HAP-1 (cell line): Measurements from ENCODE around the gene OTOP3.

ENCODE experiments used
- DNase-seq, 2 experiments: peaks; one replicate each; pipeline ENCODE4 v3.0.0-alpha.2; 2016 to 2020; ENCODE audit warnings: low spot score in 2 of 2
- H3K27me3 ChIP-seq: fragments of 250-450 bp; sonication (Bioruptor Pico); 2 replicates; pipeline ENCODE4 v1.5.1; 2020; ENCODE audit warnings: low read depth, mild to moderate bottlenecking, moderate library complexity
- H3K36me3 ChIP-seq: fragments of 250-450 bp; sonication (Bioruptor Pico); replicated peaks from 2 replicates; pipeline ENCODE4 v1.5.1; 2020; ENCODE audit warnings: mild to moderate bottlenecking
- H3K4me1 ChIP-seq: fragments of 250-450 bp; sonication (Bioruptor Pico); 2 replicates; pipeline ENCODE4 v1.5.1; 2020; ENCODE audit warnings: mild to moderate bottlenecking
- H3K4me3 ChIP-seq: fragments of 250-450 bp; sonication (Bioruptor Pico); 2 replicates; pipeline ENCODE4 v1.5.1; 2020; ENCODE audit warnings: mild to moderate bottlenecking, moderate library complexity
- H3K9me3 ChIP-seq: fragments of 250-450 bp; sonication (Bioruptor Pico); 2 replicates; pipeline ENCODE4 v1.5.1; 2020; ENCODE audit warnings: mild to moderate bottlenecking, moderate library complexity
- in situ Hi-C: fragments of 300-500 bp; cut with MboI; formaldehyde crosslinking; loops from 3 replicates; pipeline ENCODE4 v1.14.3; 2020; ENCODE audit warnings: low sequenced_read_pairs, inconsistent platforms, mixed read lengths

The OTOP3 gene

DNA sequence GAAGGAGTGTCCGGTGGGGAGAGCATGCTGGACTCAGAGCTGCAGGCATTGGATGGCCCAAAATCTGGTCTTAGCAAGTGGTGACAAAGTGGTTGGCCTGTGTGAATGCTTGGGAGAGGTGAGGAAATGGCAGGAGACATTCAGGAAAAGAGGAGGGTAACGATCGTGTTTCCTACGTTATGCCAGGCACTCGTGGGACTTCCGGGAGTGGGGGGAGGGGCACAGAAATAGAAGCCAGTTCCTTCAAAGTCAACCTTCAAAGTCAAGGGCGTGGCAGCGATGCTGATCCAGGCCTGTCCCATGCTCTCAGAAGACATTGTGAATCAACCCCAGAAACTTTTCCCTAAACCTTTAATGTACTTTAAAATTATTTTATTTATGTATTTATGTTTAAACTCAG is 3.8 kb downstream of the OTOP3 start:
- no peak for DNase-seq
- Histone ChIP-seq H3K36me3 (no peaks in the 10 kb centered on the region), H3K4me1 (no peaks in the 10 kb centered on the region), H3K27me3 (peaks cover 65% of the 10 kb centered on the region), H3K4me3 (no peak overlapping the region), H3K9me3 (no peaks in the 10 kb centered on the region)
- in situ Hi-C loops = no loop called here

DNA sequence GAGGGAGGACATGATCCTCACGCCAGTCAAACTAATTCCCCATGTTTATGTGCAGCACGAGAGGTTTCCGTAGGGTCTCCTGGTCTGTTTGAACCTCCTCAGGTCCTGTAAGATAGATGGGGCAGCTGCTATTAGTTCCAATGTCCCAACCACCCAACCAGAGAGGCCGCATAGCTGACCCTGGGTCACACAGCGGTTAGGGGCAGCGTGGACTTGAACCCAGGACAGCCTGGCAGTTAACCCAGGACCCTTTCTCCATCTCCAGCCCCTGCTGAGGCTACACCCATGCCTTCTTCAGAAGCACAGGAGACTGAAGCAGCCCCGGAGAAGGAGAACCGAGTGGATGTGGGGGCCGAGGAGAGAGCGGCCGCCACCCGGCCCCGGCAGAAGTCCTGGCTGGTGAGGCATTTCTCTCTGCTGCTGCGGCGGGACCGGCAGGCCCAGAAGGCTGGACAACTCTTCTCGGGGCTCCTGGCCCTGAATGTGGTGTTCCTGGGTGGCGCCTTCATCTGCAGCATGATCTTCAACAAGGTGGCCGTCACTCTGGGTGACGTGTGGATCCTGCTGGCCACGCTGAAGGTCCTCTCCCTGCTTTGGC is 5.5 kb downstream of the OTOP3 start:
- no peaks in the 10 kb centered on the region for H3K36me3 ChIP-seq
- H3K4me1 ChIP-seq = no peaks in the 10 kb centered on the region
- no peak overlapping the region for H3K4me3 ChIP-seq
- peaks cover 62% of the 10 kb centered on the region for H3K27me3 ChIP-seq
- no peak for DNase-seq
- no peaks in the 10 kb centered on the region for H3K9me3 ChIP-seq
- in situ Hi-C loops = no loop called here

DNA sequence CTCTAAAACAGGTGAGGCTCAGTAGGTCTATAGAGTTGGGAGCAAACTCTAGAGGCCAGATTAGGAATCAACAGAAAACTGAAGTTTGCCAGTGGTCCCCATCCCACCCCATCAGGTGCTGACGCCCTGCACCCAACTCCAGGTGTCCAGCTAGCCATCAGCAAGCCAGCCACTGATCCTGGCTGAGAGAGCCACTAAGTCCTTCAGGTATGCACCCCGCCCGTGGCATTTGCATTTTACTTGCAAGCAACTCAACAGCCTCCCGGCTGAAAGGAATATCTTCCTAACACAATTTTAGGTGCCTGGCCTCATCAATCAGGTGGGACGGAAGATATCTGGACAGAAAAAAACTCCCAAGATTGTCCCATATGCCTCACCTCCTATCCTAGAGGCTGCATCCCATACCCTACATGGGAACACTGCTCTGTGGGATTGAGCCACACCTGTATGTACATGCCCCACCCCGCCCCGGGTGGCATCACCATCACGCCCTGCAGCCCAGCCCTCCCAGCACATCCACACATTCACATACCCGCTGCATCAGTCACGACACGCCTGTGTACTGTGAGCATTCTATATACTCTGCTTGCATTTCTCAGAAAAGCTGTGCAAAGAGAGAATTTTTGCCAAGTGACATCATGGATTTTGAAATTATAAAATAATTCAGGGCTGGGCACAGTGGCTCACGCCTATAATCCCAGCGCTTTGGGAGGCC is 8.3 kb downstream of the OTOP3 start:
- Histone ChIP-seq H3K9me3 (no peaks in the 10 kb centered on the region), H3K4me3 (no peak overlapping the region), H3K27me3 (peaks cover 42% of the 10 kb centered on the region), H3K36me3 (no peaks in the 10 kb centered on the region), H3K4me1 (no peaks in the 10 kb centered on the region)
- in situ Hi-C loops = no loop called here
- no peak for DNase-seq

DNA sequence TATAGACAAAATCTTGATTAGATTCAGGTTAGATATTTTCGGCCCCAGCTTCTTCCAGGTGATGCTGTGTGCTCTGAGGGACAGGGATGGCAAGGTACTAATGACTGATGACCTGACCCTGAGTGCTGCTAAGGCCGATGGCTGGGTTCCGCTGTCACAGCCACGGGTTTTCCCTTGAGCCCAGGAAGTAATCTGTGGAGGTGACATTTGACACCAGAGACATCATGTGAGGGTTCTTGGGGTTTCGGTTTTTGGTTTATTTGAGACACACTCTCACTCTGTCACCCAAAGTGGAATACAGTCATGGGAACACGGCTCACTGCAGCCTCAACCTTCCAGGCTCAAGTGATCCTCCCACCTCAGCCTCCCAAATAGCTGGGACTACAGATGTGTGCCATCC is 9.8 kb downstream of the OTOP3 start:
- in situ Hi-C loops = no loop called here
- Histone ChIP-seq H3K27me3 (peaks cover 35% of the 10 kb centered on the region), H3K4me3 (no peak overlapping the region), H3K9me3 (no peaks in the 10 kb centered on the region), H3K4me1 (no peaks in the 10 kb centered on the region), H3K36me3 (no peaks in the 10 kb centered on the region)
- no peak for DNase-seq

DNA sequence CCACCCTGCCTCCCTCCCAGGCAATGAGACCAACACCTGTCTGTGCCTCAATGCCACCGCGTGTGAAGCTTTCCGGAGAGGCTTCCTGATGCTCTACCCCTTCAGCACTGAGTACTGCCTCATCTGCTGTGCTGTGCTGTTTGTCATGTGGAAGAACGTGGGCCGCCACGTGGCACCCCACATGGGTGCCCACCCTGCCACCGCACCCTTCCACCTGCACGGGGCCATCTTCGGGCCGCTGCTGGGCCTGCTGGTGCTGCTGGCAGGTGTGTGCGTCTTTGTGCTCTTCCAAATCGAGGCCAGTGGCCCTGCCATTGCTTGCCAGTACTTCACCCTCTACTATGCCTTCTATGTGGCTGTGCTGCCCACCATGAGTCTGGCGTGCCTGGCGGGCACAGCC is 10.9 kb downstream of the OTOP3 start:
- Histone ChIP-seq H3K9me3 (no peaks in the 10 kb centered on the region), H3K4me3 (no peak overlapping the region), H3K4me1 (no peaks in the 10 kb centered on the region), H3K36me3 (no peaks in the 10 kb centered on the region), H3K27me3 (peaks cover 29% of the 10 kb centered on the region)
- DNase-seq = no peak
- in situ Hi-C loops = no loop called here

DNA sequence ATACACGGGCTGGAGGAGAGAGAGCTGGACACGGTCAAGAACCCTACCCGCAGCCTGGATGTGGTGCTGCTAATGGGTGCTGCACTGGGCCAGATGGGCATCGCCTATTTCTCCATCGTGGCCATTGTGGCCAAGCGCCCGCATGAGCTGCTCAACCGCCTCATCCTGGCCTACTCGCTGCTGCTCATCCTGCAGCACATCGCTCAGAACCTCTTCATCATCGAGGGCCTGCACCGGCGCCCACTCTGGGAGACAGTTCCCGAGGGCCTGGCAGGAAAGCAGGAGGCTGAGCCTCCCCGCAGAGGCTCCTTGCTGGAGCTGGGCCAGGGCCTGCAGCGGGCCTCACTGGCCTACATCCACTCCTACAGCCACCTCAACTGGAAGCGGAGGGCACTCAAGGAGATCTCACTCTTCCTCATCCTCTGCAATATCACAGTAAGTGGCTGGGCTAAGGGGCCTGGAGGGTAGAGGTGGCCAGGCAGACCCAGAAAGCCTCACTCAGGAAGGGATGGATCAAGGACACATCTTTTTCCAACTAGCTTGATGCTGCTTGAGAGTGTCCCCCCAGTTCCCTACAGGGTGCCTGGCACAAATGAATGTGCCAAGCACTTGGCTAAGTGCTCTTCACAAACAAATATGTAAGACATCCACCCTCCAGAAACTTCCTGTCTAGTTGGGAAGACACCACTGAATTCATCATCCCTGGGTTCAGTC is 11.5 kb downstream of the OTOP3 start:
- H3K4me3 ChIP-seq = no peak overlapping the region
- no peaks in the 10 kb centered on the region for H3K36me3 ChIP-seq
- H3K4me1 ChIP-seq = no peaks in the 10 kb centered on the region
- H3K9me3 ChIP-seq = no peaks in the 10 kb centered on the region
- in situ Hi-C loops = no loop called here
- no peak for DNase-seq
- peaks cover 23% of the 10 kb centered on the region for H3K27me3 ChIP-seq

DNA sequence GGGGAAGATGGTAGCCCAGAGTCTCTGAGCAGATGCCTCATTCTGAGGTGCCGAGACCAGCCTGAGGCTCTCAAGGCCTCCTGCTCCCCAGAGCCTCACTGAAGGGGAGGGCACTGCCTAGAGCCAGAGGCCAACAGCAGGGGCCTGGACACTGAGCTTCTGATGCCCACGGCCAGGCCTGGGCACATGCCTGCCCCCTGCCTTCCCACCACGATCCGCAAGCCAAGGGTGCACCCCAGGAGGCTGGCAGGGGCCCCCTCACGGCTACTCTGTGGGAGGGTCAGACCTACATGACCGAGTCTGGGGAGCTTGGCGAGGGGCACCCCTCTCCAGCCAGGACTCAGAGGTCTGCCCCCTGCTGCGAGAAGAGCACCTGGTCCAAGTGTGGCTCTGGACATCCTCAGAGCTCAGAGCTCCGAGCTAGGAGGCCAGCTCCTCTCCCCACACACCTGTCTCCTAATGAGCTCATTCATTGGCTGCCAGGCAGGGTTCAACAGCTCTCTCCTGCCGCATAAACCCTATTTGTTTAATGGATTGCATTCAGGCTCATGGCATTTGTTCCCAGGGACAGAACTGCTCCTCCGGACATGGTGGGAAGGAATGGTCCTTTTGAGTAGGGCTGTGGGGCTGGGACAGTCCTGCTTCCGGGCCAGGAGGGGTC is 13.9 kb downstream of the OTOP3 start:
- H3K9me3 ChIP-seq = no peaks in the 10 kb centered on the region
- in situ Hi-C loops = no loop called here
- H3K4me3 ChIP-seq = no peak overlapping the region
- H3K4me1 ChIP-seq = no peaks in the 10 kb centered on the region
- H3K27me3 ChIP-seq = peaks cover 11% of the 10 kb centered on the region
- DNase-seq = no peak
- no peaks in the 10 kb centered on the region for H3K36me3 ChIP-seq

DNA sequence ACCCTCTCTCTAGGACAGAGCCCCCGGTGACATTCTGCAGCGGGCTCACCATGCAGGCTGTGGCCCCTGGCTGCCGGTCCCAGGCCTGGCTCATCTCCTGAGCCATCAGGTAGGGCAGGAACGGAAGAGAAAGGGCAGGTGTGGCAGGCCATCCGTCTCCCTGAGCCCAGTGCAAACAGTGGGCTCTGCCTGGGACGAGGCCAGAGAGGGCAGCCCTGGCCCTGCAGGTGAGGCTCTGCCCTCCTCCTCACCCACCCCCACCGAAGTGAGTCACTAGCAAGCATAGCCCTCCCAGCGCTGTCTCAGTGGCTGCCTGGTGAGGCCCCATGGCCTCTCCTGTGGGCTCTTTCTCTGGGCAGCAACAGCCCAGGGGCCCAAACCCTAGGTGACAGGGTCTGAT is 14.5 kb downstream of the OTOP3 start:
- H3K27me3 ChIP-seq = peaks cover 5% of the 10 kb centered on the region
- in situ Hi-C loops = no loop called here
- no peak overlapping the region for H3K4me3 ChIP-seq
- H3K9me3 ChIP-seq = no peaks in the 10 kb centered on the region
- H3K4me1 ChIP-seq = no peaks in the 10 kb centered on the region
- no peak for DNase-seq
- H3K36me3 ChIP-seq = no peaks in the 10 kb centered on the region

DNA sequence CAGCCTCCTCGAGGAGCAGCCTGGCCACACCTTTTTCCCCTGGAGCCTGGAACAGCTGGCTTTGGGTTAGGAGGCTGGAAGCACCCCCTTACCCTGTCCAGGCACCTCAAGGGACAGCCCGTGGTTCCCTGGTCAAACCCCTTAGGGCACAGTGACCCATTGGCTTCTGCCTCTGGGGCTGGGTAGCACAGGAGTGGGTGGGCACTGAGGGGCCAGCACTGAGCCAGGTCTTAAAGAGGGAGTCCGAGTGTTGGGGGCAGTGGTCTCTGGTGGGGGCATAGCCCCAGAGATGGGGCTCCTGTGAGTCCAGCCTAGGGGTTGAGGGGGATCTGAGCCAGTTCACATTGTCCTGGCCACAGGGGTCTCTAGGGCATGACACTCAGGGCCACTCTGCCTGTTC is 15.4 kb downstream of the OTOP3 start:
- H3K4me1 ChIP-seq = no peaks in the 10 kb centered on the region
- H3K9me3 ChIP-seq = no peaks in the 10 kb centered on the region
- in situ Hi-C loops = no loop called here
- H3K36me3 ChIP-seq = no peaks in the 10 kb centered on the region
- no peak for DNase-seq
- no peak overlapping the region for H3K4me3 ChIP-seq
- no peaks in the 10 kb centered on the region; the same call in 1 of the 2 replicates for H3K27me3 ChIP-seq

DNA sequence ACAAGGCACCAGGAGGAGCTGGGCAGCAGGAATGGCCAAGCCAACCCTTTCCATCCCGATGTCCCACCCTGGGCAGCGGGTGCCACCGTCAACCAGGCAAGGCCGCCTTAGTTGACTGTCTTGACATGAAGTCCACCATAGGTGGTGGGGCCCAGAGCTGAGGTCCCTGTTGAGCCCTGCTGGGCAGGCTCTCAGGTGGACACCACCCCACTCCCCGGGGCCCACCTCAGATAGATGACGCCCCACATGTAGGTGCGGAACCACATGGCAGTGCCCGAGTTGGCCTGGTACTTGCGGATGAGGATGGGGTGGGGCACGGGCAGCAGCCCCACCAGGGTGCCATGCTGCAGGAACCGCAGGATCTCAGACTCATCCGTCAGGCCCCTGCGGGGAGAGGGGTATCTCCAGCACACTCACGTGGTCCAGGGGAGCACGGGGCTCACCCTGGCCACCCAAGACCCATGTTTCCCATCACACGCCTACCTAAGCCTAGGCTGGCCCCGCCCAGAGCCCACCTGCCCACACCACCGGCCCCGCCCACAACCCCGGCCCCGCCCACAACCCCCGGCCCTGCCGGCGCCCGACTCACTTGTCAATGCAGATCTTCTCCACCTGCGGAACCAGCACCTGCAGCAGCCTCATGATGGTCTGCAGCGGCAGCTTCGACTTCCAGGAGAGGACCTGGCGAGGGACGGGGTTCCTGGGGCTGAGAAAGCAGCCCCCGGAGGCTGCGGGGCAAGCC is 16.2 kb downstream of the OTOP3 start:
- H3K36me3 ChIP-seq = no peaks in the 10 kb centered on the region
- H3K9me3 ChIP-seq = no peaks in the 10 kb centered on the region
- no peaks in the 10 kb centered on the region for H3K27me3 ChIP-seq
- no peak for DNase-seq
- in situ Hi-C loops = no loop called here
- H3K4me3 ChIP-seq = no peak overlapping the region
- no peaks in the 10 kb centered on the region for H3K4me1 ChIP-seq

DNA sequence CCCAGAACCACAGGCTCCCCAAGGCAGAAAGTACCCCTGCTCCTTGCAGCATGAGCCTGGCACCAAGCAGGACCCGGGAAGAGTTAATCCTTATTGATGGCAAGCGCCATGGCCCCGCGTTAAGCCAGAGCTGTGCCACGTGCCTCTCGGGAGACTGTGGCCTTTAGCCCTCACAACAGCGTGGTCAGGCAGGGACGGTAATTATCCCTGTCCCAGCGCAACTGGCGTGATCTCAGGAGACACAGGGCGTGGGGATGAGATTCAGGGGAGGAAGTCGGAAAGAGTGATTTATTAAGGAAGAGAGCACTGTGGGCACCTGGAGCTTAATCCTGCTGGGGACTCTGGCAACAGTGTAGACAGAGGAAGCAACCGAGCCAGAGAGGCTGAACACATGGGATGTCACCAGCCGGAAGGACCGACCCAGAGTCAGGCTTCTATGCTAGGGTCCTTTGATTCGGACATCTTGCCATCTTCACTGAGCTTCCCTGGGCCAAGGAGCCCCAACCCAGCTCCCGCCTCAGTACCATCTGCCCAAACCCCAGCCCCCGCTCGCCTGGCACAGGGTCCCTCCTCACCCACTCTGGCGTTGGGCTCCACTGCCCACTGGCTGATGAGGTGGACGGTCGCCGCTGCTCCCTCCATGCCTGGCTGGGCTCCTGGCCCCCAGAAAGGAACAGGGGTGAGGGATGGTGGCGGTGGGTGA is 16.9 kb downstream of the OTOP3 start:
- in situ Hi-C loops = no loop called here
- no peaks in the 10 kb centered on the region for H3K36me3 ChIP-seq
- no peak for DNase-seq
- no peaks in the 10 kb centered on the region for H3K27me3 ChIP-seq
- no peaks in the 10 kb centered on the region for H3K9me3 ChIP-seq
- H3K4me3 ChIP-seq = no peak overlapping the region
- H3K4me1 ChIP-seq = no peaks in the 10 kb centered on the region

DNA sequence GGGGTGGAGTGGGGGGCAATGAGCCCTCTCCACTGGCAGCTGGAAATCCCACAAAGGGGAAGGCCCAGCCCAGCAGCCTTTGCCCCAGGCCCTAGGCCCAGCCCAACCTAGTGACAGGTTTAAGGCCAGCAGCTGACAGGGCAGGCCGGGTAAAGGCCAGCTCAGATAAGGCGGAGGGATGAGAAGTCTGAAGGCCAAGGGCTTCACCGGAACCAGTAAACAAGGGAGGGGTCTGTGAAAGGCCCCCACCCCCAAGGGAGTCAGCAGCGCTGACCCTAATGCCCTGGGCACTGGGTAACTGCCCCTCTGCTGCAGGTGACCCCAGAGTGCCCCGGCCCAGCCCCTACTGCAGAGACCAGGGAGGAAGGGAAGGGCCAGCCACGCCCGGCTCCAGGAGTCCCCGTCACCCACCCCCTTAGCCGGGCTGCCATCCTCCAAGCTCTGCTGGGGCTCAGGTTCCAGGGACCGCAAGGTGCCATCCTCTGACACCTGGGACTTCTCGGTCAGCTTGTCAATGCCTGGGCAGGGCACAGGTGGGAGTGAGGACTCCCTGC is 17.5 kb downstream of the OTOP3 start:
- H3K9me3 ChIP-seq = no peaks in the 10 kb centered on the region
- H3K4me1 ChIP-seq = no peaks in the 10 kb centered on the region
- no peaks in the 10 kb centered on the region for H3K27me3 ChIP-seq
- in situ Hi-C loops = no loop called here
- no peak for DNase-seq
- no peak overlapping the region for H3K4me3 ChIP-seq
- no peaks in the 10 kb centered on the region for H3K36me3 ChIP-seq

DNA sequence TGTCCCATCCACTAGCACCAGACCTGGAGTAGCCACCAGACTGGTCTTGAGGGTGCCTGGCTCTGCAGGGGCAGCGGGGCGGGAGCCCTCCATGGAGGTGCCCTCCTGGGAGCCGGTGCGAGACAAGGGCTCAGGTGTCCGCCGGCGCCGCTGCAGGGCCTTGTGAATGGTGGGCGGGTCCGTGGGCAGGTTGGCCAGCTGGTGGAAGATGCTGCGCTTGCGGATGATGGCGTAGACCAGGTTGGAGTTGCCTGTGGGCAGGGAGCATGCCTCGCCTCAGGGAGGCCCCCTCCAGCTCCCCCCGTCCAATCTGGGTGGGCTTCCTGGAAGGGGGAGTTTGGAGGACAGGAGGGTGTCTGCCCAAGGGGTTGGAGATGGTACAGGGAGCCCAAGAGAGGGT is 18.4 kb downstream of the OTOP3 start:
- Histone ChIP-seq H3K27me3 (no peaks in the 10 kb centered on the region), H3K4me1 (no peaks in the 10 kb centered on the region), H3K4me3 (no peak overlapping the region), H3K36me3 (no peaks in the 10 kb centered on the region), H3K9me3 (no peaks in the 10 kb centered on the region)
- in situ Hi-C loops = no loop called here
- DNase-seq = no peak
